ENCODE results near the gene CRYBB1. TPM values are rescaled to one million over a fixed set of nuclear protein-coding genes. Genes with fewer than 3 reads are reported as not detected.

The CRYBB1 gene
- total and polyA plus RNA-seq, 4 donors = 0.14 to 1.1 (median 0.45) TPM

- H3K27me3 ChIP-seq (ENCODE audit: control insufficient read depth in 3 of 3, insufficient read depth in 3 of 3, low read length in 2 of 3) = peaks cover 0 to 49% (median 31%) of the 10 kb centered on the region in 3 donors
- whole genome bisulfite sequencing, 2 donors = 45 to 67% methylated on average over 6 of the region's 6 CpGs
- DNase-seq = no peak
- H3K4me3 ChIP-seq = no peak overlapping the region
- H3K4me1 ChIP-seq (ENCODE audit: control insufficient read depth in 5 of 5, insufficient read depth in 5 of 5, low read length in 5 of 5) = peaks cover 0 to 6% (median 0%) of the 10 kb centered on the region in 5 donors
- H3K27ac ChIP-seq (ENCODE audit: low read depth in 1 of 2, low read length in 1 of 2) = no peak overlapping the region
- ATAC-seq (ENCODE audit: insufficient read depth, low FRiP score) = no peak
- peaks cover 0 to 1% (median 0%) of the 10 kb centered on the region in 4 donors for H3K9me3 ChIP-seq (ENCODE audit: control insufficient read depth in 4 of 4, insufficient read depth in 3 of 4, low read length in 3 of 4)
- H3K9ac ChIP-seq (ENCODE audit: insufficient read depth in 1 of 2, low read length in 2 of 2) = no peak overlapping the region
- no peaks in the 10 kb centered on the region for H3K36me3 ChIP-seq (ENCODE audit: control insufficient read depth in 4 of 4, insufficient read depth in 4 of 4, low read length in 4 of 4)
- TF ChIP-seq CTCF (IDR thresholded peaks at IDR 0.05; ENCODE audit: control extremely low read depth, extremely low read depth) = no peak
Observed at GRCh38 chr22:26648528-26649388, 30.9 kb upstream of the CRYBB1 start.

GRCh38 chr22:26648011-26648497, 30.2 kb upstream of the CRYBB1 start:
- H3K36me3 ChIP-seq (ENCODE audit: control insufficient read depth in 4 of 4, insufficient read depth in 4 of 4, low read length in 4 of 4) = no peaks in the 10 kb centered on the region
- 33 to 41% methylated on average over 17 of the region's 17 CpGs for WGBS, 2 donors
- H3K9me3 ChIP-seq (ENCODE audit: control insufficient read depth in 4 of 4, insufficient read depth in 3 of 4, low read length in 3 of 4) = peaks cover 0 to 1% (median 0%) of the 10 kb centered on the region in 4 donors
- no peak overlapping the region for H3K9ac ChIP-seq (ENCODE audit: insufficient read depth in 1 of 2, low read length in 2 of 2)
- ATAC-seq (ENCODE audit: insufficient read depth, low FRiP score) (no peak), DNase-seq (no peak)
- no peak overlapping the region for H3K4me3 ChIP-seq
- H3K4me1 ChIP-seq (ENCODE audit: control insufficient read depth in 5 of 5, insufficient read depth in 5 of 5, low read length in 5 of 5) = peaks cover 0 to 8% (median 0%) of the 10 kb centered on the region in 5 donors
- peaks cover 0 to 42% (median 28%) of the 10 kb centered on the region in 3 donors for H3K27me3 ChIP-seq (ENCODE audit: control insufficient read depth in 3 of 3, insufficient read depth in 3 of 3, low read length in 2 of 3)
- no peak for TF ChIP-seq CTCF (IDR thresholded peaks at IDR 0.05; ENCODE audit: control extremely low read depth, extremely low read depth)
- H3K27ac ChIP-seq (ENCODE audit: low read depth in 1 of 2, low read length in 1 of 2) = no peak overlapping the region

- H3K27me3 ChIP-seq (ENCODE audit: control insufficient read depth in 3 of 3, insufficient read depth in 3 of 3, low read length in 2 of 3) = peaks cover 0 to 27% (median 19%) of the 10 kb centered on the region in 3 donors
- H3K36me3 ChIP-seq (ENCODE audit: control insufficient read depth in 4 of 4, insufficient read depth in 4 of 4, low read length in 4 of 4) = no peaks in the 10 kb centered on the region
- WGBS, 2 donors = 55 to 63% methylated on average over 5 of the region's 5 CpGs
- no peak overlapping the region for H3K9ac ChIP-seq (ENCODE audit: insufficient read depth in 1 of 2, low read length in 2 of 2)
- H3K4me1 ChIP-seq (ENCODE audit: control insufficient read depth in 5 of 5, insufficient read depth in 5 of 5, low read length in 5 of 5) = peaks cover 0 to 11% (median 0%) of the 10 kb centered on the region in 5 donors
- no peak for TF ChIP-seq CTCF (IDR thresholded peaks at IDR 0.05; ENCODE audit: control extremely low read depth, extremely low read depth)
- DNase-seq = no peak
- peaks cover 0 to 1% (median 0%) of the 10 kb centered on the region in 4 donors for H3K9me3 ChIP-seq (ENCODE audit: control insufficient read depth in 4 of 4, insufficient read depth in 3 of 4, low read length in 3 of 4)
- H3K27ac ChIP-seq (ENCODE audit: low read depth in 1 of 2, low read length in 1 of 2) = no peak overlapping the region
- H3K4me3 ChIP-seq = no peak overlapping the region
- ATAC-seq (ENCODE audit: insufficient read depth, low FRiP score) = no peak
Observed at GRCh38 chr22:26646158-26646557, 28.3 kb upstream of the CRYBB1 start.
